Measurements from ENCODE around the gene ABCB9. TPM values are rescaled to one million over a fixed set of nuclear protein-coding genes. Genes with fewer than 3 reads are reported as not detected.
"Not testable (repeated sequence)": the region's sequence is repeated elsewhere in the genome, so short reads cannot be mapped to it uniquely, and the experiment has no call there.

Gene ABCB9
- total RNA-seq, 1 experiment from 2014 or later, result 4.6 TPM

GRCh38 chr12:122893208-122894153 lies 72.8 kb downstream of the ABCB9 start:
- no peaks in the 10 kb centered on the region for H4K20me1 ChIP-seq (ENCODE audit: control insufficient read depth, insufficient read depth, insufficient read length)
- H2AK5ac ChIP-seq (ENCODE audit: insufficient read length, low read length), result no peak overlapping the region
- TF ChIP-seq, protein P1, sequence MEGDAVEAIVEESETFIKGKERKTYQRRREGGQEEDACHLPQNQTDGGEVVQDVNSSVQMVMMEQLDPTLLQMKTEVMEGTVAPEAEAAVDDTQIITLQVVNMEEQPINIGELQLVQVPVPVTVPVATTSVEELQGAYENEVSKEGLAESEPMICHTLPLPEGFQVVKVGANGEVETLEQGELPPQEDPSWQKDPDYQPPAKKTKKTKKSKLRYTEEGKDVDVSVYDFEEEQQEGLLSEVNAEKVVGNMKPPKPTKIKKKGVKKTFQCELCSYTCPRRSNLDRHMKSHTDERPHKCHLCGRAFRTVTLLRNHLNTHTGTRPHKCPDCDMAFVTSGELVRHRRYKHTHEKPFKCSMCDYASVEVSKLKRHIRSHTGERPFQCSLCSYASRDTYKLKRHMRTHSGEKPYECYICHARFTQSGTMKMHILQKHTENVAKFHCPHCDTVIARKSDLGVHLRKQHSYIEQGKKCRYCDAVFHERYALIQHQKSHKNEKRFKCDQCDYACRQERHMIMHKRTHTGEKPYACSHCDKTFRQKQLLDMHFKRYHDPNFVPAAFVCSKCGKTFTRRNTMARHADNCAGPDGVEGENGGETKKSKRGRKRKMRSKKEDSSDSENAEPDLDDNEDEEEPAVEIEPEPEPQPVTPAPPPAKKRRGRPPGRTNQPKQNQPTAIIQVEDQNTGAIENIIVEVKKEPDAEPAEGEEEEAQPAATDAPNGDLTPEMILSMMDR (conservative IDR thresholded peaks at IDR 0.05), result no peak
- no peaks in the 10 kb centered on the region for H3K9me3 ChIP-seq (ENCODE audit: control insufficient read depth, low read depth, low read length)
- peaks cover 80% of the 10 kb centered on the region for H3K27me3 Mint-ChIP-seq (ENCODE audit: low read depth)
- no peak overlapping the region for H2BK15ac ChIP-seq (ENCODE audit: low read depth, low read length)
- no peak overlapping the region for H2BK12ac ChIP-seq (ENCODE audit: insufficient read length, low read depth, low read length)
- H3K4me1 ChIP-seq (ENCODE audit: insufficient read depth, low read length), result peaks cover 6% of the 10 kb centered on the region; the same call in 1 of the 2 replicates
- no peak overlapping the region for H3K18ac ChIP-seq (ENCODE audit: insufficient read length, low read depth, low read length)
- no peak overlapping the region for H2BK120ac ChIP-seq (ENCODE audit: low read depth, low read length, poor library complexity, severe bottlenecking)
- no peak overlapping the region for H3K4me2 ChIP-seq (ENCODE audit: insufficient read depth, insufficient read length, low read length)
- H3K27ac Mint-ChIP-seq, result no peak overlapping the region
- DNase-seq, result no peak
- WGBS (ENCODE audit: extremely low coverage, insufficient read length, low lambda C conversion rate), result no CpG with 5 or more reads among the region's 7 CpGs
- peaks cover 57 to 67% of the 10 kb centered on the region in 2 experiments for H3K4me1 Mint-ChIP-seq
- H2BK20ac ChIP-seq (ENCODE audit: low read depth, low read length, poor library complexity, severe bottlenecking), result no peak overlapping the region
- peaks cover 7% of the 10 kb centered on the region; the same call in 1 of the 2 replicates for H3K27me3 ChIP-seq (ENCODE audit: insufficient read depth, low read length)
- no peak overlapping the region for H4K91ac ChIP-seq (ENCODE audit: insufficient read length, low read depth, low read length)
- H3K23me2 ChIP-seq (ENCODE audit: insufficient read length, low read depth, low read length, poor library complexity, severe bottlenecking), result peaks cover 7% of the 10 kb centered on the region
- H3K27ac ChIP-seq (ENCODE audit: insufficient read length, low read depth, low read length), result no peak overlapping the region
- H2AFZ ChIP-seq (ENCODE audit: low read length), result no peak overlapping the region
- H3K14ac ChIP-seq (ENCODE audit: insufficient read depth, low read length), result no peak overlapping the region
- no peak overlapping the region for H4K5ac ChIP-seq (ENCODE audit: insufficient read length, low read depth, low read length)
- H3T11ph ChIP-seq (ENCODE audit: low read length), result no peak overlapping the region
- H3K79me2 ChIP-seq (ENCODE audit: insufficient read depth, low read length), result no peaks in the 10 kb centered on the region
- H2BK5ac ChIP-seq (ENCODE audit: insufficient read length, low read length), result no peak overlapping the region
- no peak overlapping the region for H3K4ac ChIP-seq (ENCODE audit: low read depth, low read length)
- peaks cover 0 to 5% (median 0%) of the 10 kb centered on the region in 3 experiments; a peak in 2 of 7 replicates for H3K36me3 Mint-ChIP-seq (ENCODE audit: insufficient read depth in 1 of 3, low read depth in 3 of 3)
- H4K8ac ChIP-seq (replicated peaks; ENCODE audit: insufficient read length, low read depth, low read length), result no peak overlapping the region
- H3K4me3 Mint-ChIP-seq, result no peak overlapping the region; a peak in 1 of 5 replicates
- no peak overlapping the region for H3K23ac ChIP-seq (ENCODE audit: insufficient read length, low read depth, low read length)
- peaks cover 2% of the 10 kb centered on the region for H3K79me1 ChIP-seq (ENCODE audit: insufficient read depth, low read depth, low read length, poor library complexity, severe bottlenecking)
- H3K56ac ChIP-seq (ENCODE audit: insufficient read length, low read depth, low read length), result no peak overlapping the region
- H3K9ac ChIP-seq (ENCODE audit: extremely low read depth, insufficient read length, low read length), result no peak overlapping the region
- peaks cover 0 to 6% of the 10 kb centered on the region in 2 experiments; a peak in 3 of 5 replicates for H3K9me3 Mint-ChIP-seq

GRCh38 chr12:122892724-122893123 lies 73.5 kb downstream of the ABCB9 start:
- not testable (repeated sequence) for H2BK5ac ChIP-seq (ENCODE audit: insufficient read length, low read length); H4K5ac ChIP-seq (ENCODE audit: insufficient read length, low read depth, low read length); DNase-seq; H2AK5ac ChIP-seq (ENCODE audit: insufficient read length, low read length); H2BK20ac ChIP-seq (ENCODE audit: low read depth, low read length, poor library complexity, severe bottlenecking); H3K14ac ChIP-seq (ENCODE audit: insufficient read depth, low read length); H3K9me3 Mint-ChIP-seq; H3K27me3 ChIP-seq (ENCODE audit: insufficient read depth, low read length); H4K91ac ChIP-seq (ENCODE audit: insufficient read length, low read depth, low read length); H3K4ac ChIP-seq (ENCODE audit: low read depth, low read length); H2BK120ac ChIP-seq (ENCODE audit: low read depth, low read length, poor library complexity, severe bottlenecking); H3K4me1 ChIP-seq (ENCODE audit: insufficient read depth, low read length); H3K9ac ChIP-seq (ENCODE audit: extremely low read depth, insufficient read length, low read length); H4K8ac ChIP-seq (replicated peaks; ENCODE audit: insufficient read length, low read depth, low read length); H2AFZ ChIP-seq (ENCODE audit: low read length); H3K56ac ChIP-seq (ENCODE audit: insufficient read length, low read depth, low read length); H3T11ph ChIP-seq (ENCODE audit: low read length); H4K20me1 ChIP-seq (ENCODE audit: control insufficient read depth, insufficient read depth, insufficient read length); H3K79me1 ChIP-seq (ENCODE audit: insufficient read depth, low read depth, low read length, poor library complexity, severe bottlenecking); H2BK12ac ChIP-seq (ENCODE audit: insufficient read length, low read depth, low read length); H3K79me2 ChIP-seq (ENCODE audit: insufficient read depth, low read length); H3K23ac ChIP-seq (ENCODE audit: insufficient read length, low read depth, low read length); H2BK15ac ChIP-seq (ENCODE audit: low read depth, low read length); H3K4me2 ChIP-seq (ENCODE audit: insufficient read depth, insufficient read length, low read length); H3K36me3 Mint-ChIP-seq (ENCODE audit: insufficient read depth in 1 of 3, low read depth in 3 of 3); H3K9me3 ChIP-seq (ENCODE audit: control insufficient read depth, low read depth, low read length); H3K18ac ChIP-seq (ENCODE audit: insufficient read length, low read depth, low read length); H3K23me2 ChIP-seq (ENCODE audit: insufficient read length, low read depth, low read length, poor library complexity, severe bottlenecking); H3K27ac ChIP-seq (ENCODE audit: insufficient read length, low read depth, low read length)
- Mint-ChIP-seq H3K4me3 (peak overlapping the region in 1 of 2 experiments; percentile 57; a peak in 3 of 5 replicates), H3K4me1 (peaks cover 64 to 74% of the 10 kb centered on the region in 2 experiments), H3K27me3 (ENCODE audit: low read depth) (peaks cover 80% of the 10 kb centered on the region), H3K27ac (peak overlapping the region in 2 of 3 experiments; percentile 83 to 95; a peak in 2 of 7 replicates)
- WGBS (ENCODE audit: extremely low coverage, insufficient read length, low lambda C conversion rate), result no CpG with 5 or more reads among the region's 9 CpGs
